Upper lobe of left lung (tissue), 6 donors: ENCODE results near the gene SPATS1. TPM values are rescaled to one million over a fixed set of nuclear protein-coding genes. Genes with fewer than 3 reads are reported as not detected.

ENCODE experiments used
- ATAC-seq, 2 donors: fragments of 200-7000 bp; cut with Tn5 transposase; one replicate each; pipeline ENCODE4 v1.9.1; 2022; ENCODE audit warnings: mild to moderate bottlenecking in 2 of 2, moderate library complexity in 2 of 2; ENCODE audit not compliant: low FRiP score in 2 of 2
- DNase-seq, 2 donors: peaks; one replicate each; pipeline ENCODE4 v3.0.0-alpha.2; 2019 to 2020
- H3K27ac ChIP-seq, 4 donors: fragments of 200-600 bp; sonication (generic); one replicate each; pipeline ENCODE4 v1.5.1; 2016 to 2019
- H3K27me3 ChIP-seq, 4 donors: fragments of 200-600 bp; sonication (generic); one replicate each; pipeline ENCODE4 v1.5.1; 2017 to 2019
- H3K36me3 ChIP-seq, 4 donors: fragments of 200-600 bp; sonication (generic); one replicate each; pipeline ENCODE4 v1.5.1; 2016 to 2019
- H3K4me1 ChIP-seq, 4 donors: fragments of 200-600 bp; sonication (generic); one replicate each; pipeline ENCODE4 v1.5.1; 2018 to 2019
- H3K4me3 ChIP-seq, 4 donors: fragments of 200-600 bp; sonication (generic); one replicate each; pipeline ENCODE4 v1.5.1; 2017 to 2019; ENCODE audit warnings: mild to moderate bottlenecking in 2 of 4, moderate library complexity in 1 of 4
- H3K9me3 ChIP-seq, 4 donors: fragments of 200-600 bp; sonication (generic); one replicate each; pipeline ENCODE4 v1.5.1; 2018 to 2019
- CTCF ChIP-seq, 6 experiments: fragments of 450-650 bp in 4 of 6; fragments of 200-600 bp in 2 of 6; sonication (generic) in 2 of 6; IDR thresholded peaks; one replicate each; pipeline ENCODE4 v1.5.1; 2016 to 2019; ENCODE audit warnings: antibody characterized with exemption in 6 of 6
- EP300 ChIP-seq, 4 donors: sonication (generic); formaldehyde crosslinking; IDR thresholded peaks; one replicate each; pipeline ENCODE4 v1.5.1; 2017; ENCODE audit warnings: antibody characterized with exemption in 4 of 4, control low read depth in 2 of 4
- POLR2A ChIP-seq, 4 donors: fragments of 450-650 bp; IDR thresholded peaks; one replicate each; pipeline ENCODE4 v1.5.1; 2016 to 2017; ENCODE audit warnings: antibody characterized with exemption in 4 of 4, mild to moderate bottlenecking in 2 of 4
- POLR2AphosphoS5 ChIP-seq, 2 donors: sonication (generic); formaldehyde crosslinking; IDR thresholded peaks; one replicate each; pipeline ENCODE4 v1.5.1; 2017; ENCODE audit warnings: antibody characterized with exemption in 2 of 2
- WGBS, 2 donors: methylation state at CpG; one replicate each; pipeline ENCODE4 v1.1.5; 2017 to 2018; 5-methylcytosine and 5-hydroxymethylcytosine counted together
- total RNA-seq, 6 donors: library from RNA; depleted of rRNA in 4 of 6; stranded (reverse); fragments of >200 nt in 4 of 6; gene quantifications; one replicate each; pipeline versions ENCODE4 v1.1.0 to v1.2.1, GENCODE V29; 2016 to 2021
- donor health status: DM: no; HTN: no; CAD: no; lungs with moderate emphysema.
- donor health status: DM: no; HTN: yes; CAD: no; lungs with severe emphysema.

SPATS1 gene
- total RNA-seq: 1 to 10 TPM in 2 of 6 donors, under 1 TPM in 1, not detected in 3; 0.91 to 2.2 (median 1.6) TPM

GRCh38 chr6:44342489-44342888 is at the start of gene SPATS1:
Gene SPATS1, plus strand, starts transcription at chr6:44342650. Its CDS starts 446 bp downstream, at chr6:44343096.
- H3K36me3 ChIP-seq: no peaks in the 10 kb centered on the region
- 6 to 26% methylated on average over 10 to 19 of the region's 31 CpGs for WGBS, 2 donors
- H3K27me3 ChIP-seq: peaks cover 0 to 11% (median 0%) of the 10 kb centered on the region in 4 donors
- DNase-seq: peak in 1 of 2 donors; percentile 86
- TF ChIP-seq POLR2A (IDR thresholded peaks at IDR 0.05) (no peak), EP300 (IDR thresholded peaks at IDR 0.05) (no peak), POLR2AphosphoS5 (IDR thresholded peaks at IDR 0.05) (no peak), CTCF (IDR thresholded peaks at IDR 0.05) (no peak)
- H3K4me1 ChIP-seq: peaks cover 0 to 7% (median 3%) of the 10 kb centered on the region in 4 donors
- no peak within 1 kb of the TSS for H3K27ac ChIP-seq
- ATAC-seq: peak in 1 of 2 donors; percentile 50
- peak within 1 kb of the TSS in 2 of 4 donors; percentile 17 to 24 for H3K4me3 ChIP-seq
- H3K9me3 ChIP-seq: no peaks in the 10 kb centered on the region

GRCh38 chr6:44292661-44293365 is 49.6 kb upstream of the SPATS1 start:
- DNase-seq (no peak), ATAC-seq (no peak)
- WGBS, 2 donors: 76 to 93% methylated on average over 4 of the region's 4 CpGs
- TF ChIP-seq CTCF (IDR thresholded peaks at IDR 0.05): no peak
- TF ChIP-seq POLR2AphosphoS5 (IDR thresholded peaks at IDR 0.05): no peak
- no peak for TF ChIP-seq EP300 (IDR thresholded peaks at IDR 0.05)
- no peak overlapping the region for H3K27ac ChIP-seq
- H3K4me3 ChIP-seq: no peak overlapping the region
- no peaks in the 10 kb centered on the region for H3K36me3 ChIP-seq
- no peaks in the 10 kb centered on the region for H3K9me3 ChIP-seq
- H3K4me1 ChIP-seq: peaks cover 9 to 12% (median 10%) of the 10 kb centered on the region in 4 donors
- peaks cover 0 to 28% (median 13%) of the 10 kb centered on the region in 4 donors for H3K27me3 ChIP-seq

GRCh38 chr6:44294832-44295791 is 47.3 kb upstream of the SPATS1 start:
- WGBS, 2 donors: 76 to 82% methylated on average over 3 to 7 of the region's 7 CpGs
- no peak overlapping the region for H3K27ac ChIP-seq
- H3K9me3 ChIP-seq: no peaks in the 10 kb centered on the region
- no peak overlapping the region for H3K4me3 ChIP-seq
- H3K4me1 ChIP-seq: peaks cover 10 to 18% (median 13%) of the 10 kb centered on the region in 4 donors
- peaks cover 0 to 29% (median 14%) of the 10 kb centered on the region in 4 donors for H3K27me3 ChIP-seq
- no peak for ATAC-seq
- no peak for DNase-seq
- peaks cover 0 to 2% (median under 1%) of the 10 kb centered on the region in 4 donors for H3K36me3 ChIP-seq
- TF ChIP-seq CTCF (IDR thresholded peaks at IDR 0.05) (no peak), POLR2A (IDR thresholded peaks at IDR 0.05) (no peak), POLR2AphosphoS5 (IDR thresholded peaks at IDR 0.05) (no peak), EP300 (IDR thresholded peaks at IDR 0.05) (no peak)

GRCh38 chr6:44297063-44298038 is 45.1 kb upstream of the SPATS1 start:
- Histone ChIP-seq H3K9me3 (no peaks in the 10 kb centered on the region), H3K4me1 (peaks cover 10 to 18% (median 13%) of the 10 kb centered on the region in 4 donors), H3K36me3 (peaks cover 5 to 24% (median 20%) of the 10 kb centered on the region in 4 donors), H3K27ac (no peak overlapping the region), H3K27me3 (peaks cover 0 to 26% (median 14%) of the 10 kb centered on the region in 4 donors), H3K4me3 (peak overlapping the region; percentile 6 to 52 (median 45))
- TF ChIP-seq POLR2A (IDR thresholded peaks at IDR 0.05): peak in 1 of 4 donors; percentile 22
- TF ChIP-seq EP300 (IDR thresholded peaks at IDR 0.05): no peak
- peak in 1 of 2 donors; percentile 5 for TF ChIP-seq POLR2AphosphoS5 (IDR thresholded peaks at IDR 0.05)
- TF ChIP-seq CTCF (IDR thresholded peaks at IDR 0.05): no peak
- ATAC-seq (peak in 1 of 2 donors; percentile 82), DNase-seq (peak in 1 of 2 donors; percentile 90)
- WGBS, 2 donors: 3 to 4% methylated on average over 15 to 51 of the region's 86 CpGs
